HEK293 (cell line): Measurements from ENCODE around the gene LRRC32.

Source experiments
- GLIS2 ChIP-seq: fragments of 450-650 bp; formaldehyde crosslinking; IDR thresholded peaks from 2 replicates; pipeline ENCODE4 v1.5.1; 2016; ENCODE audit warnings: missing biosample characterization, missing genetic modification characterization
- TCF7L2 ChIP-seq: IDR thresholded peaks from 2 replicates; pipeline ENCODE4 v1.6.1; 2011; ENCODE audit warnings: low read depth, mild to moderate bottlenecking, inconsistent platforms, low read length, moderate library complexity, borderline replicate concordance
- ZNF121 ChIP-seq: fragments of 450-650 bp; formaldehyde crosslinking; IDR thresholded peaks from 2 replicates; pipeline ENCODE4 v1.5.1; 2016; ENCODE audit warnings: missing biosample characterization, missing genetic modification characterization
- ZNF202 ChIP-seq: fragments of 450-650 bp; formaldehyde crosslinking; IDR thresholded peaks from 2 replicates; pipeline ENCODE4 v1.5.1; 2016; ENCODE audit warnings: missing biosample characterization, missing genetic modification characterization, borderline replicate concordance
- ZNF24 ChIP-seq: fragments of 450-650 bp; formaldehyde crosslinking; IDR thresholded peaks from 2 replicates; pipeline ENCODE4 v1.5.1; 2016; ENCODE audit warnings: missing biosample characterization, missing genetic modification characterization
- TF ChIP-seq, protein P1 (sequence below): fragments of 450-650 bp; formaldehyde crosslinking; IDR thresholded peaks from 2 replicates; pipeline ENCODE4 v1.5.1; 2016; ENCODE audit warnings: missing biosample characterization, missing genetic modification characterization, borderline replicate concordance
- TF ChIP-seq, protein P2 (sequence below): fragments of 450-650 bp; formaldehyde crosslinking; IDR thresholded peaks from 2 replicates; pipeline ENCODE4 v1.5.1; 2016; ENCODE audit warnings: missing biosample characterization, missing genetic modification characterization
- TF ChIP-seq, protein P3 (sequence below): fragments of 450-650 bp; formaldehyde crosslinking; IDR thresholded peaks from 2 replicates; pipeline ENCODE4; 2016; ENCODE audit warnings: missing biosample characterization, missing genetic modification characterization

DNA sequence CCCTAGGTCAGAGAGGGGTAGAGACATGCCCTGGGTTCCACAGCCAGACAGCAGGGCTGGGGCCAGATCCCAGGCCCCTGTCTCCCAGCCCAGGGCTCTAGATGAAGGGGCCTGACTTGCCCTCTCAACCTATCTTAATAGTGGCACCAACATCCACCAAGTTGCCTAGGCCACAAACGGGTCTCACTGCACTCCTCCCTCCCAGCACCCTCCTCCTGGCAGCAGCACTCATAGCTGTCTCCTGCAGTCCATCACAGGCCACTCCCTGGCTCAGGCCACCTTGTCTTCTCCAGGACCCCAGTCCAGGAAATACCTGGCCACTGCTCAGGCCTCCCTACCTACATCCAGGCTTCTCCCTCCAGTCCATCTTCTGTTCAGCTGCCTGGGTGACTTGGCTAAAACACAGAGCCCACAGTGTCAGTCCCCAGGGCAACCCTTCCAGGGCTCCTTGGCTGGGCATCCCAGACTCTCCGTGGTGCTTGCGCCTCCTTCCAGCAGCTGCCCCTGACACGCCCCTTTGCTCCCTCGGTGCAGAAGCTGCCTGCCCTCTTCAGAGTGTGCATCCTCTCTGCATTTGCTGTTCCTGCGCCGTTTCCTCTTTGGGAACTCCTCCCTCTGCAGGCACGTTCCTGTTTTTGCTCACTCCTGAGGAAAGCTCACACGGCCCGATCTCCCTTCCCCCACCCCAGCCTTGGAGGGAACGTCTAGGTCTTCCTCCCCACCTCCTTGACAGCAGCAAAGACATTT is 40.5 kb downstream of the LRRC32 start:
- TF ChIP-seq GLIS2 (tag by site-specific recombination), result no peak
- TF ChIP-seq, protein P1, sequence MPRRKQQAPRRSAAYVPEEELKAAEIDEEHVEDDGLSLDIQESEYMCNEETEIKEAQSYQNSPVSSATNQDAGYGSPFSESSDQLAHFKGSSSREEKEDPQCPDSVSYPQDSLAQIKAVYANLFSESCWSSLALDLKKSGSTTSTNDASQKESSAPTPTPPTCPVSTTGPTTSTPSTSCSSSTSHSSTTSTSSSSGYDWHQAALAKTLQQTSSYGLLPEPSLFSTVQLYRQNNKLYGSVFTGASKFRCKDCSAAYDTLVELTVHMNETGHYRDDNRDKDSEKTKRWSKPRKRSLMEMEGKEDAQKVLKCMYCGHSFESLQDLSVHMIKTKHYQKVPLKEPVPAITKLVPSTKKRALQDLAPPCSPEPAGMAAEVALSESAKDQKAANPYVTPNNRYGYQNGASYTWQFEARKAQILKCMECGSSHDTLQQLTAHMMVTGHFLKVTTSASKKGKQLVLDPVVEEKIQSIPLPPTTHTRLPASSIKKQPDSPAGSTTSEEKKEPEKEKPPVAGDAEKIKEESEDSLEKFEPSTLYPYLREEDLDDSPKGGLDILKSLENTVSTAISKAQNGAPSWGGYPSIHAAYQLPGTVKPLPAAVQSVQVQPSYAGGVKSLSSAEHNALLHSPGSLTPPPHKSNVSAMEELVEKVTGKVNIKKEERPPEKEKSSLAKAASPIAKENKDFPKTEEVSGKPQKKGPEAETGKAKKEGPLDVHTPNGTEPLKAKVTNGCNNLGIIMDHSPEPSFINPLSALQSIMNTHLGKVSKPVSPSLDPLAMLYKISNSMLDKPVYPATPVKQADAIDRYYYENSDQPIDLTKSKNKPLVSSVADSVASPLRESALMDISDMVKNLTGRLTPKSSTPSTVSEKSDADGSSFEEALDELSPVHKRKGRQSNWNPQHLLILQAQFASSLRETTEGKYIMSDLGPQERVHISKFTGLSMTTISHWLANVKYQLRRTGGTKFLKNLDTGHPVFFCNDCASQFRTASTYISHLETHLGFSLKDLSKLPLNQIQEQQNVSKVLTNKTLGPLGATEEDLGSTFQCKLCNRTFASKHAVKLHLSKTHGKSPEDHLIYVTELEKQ (tag by site-specific recombination), result no peak
- TF ChIP-seq ZNF202, result no peak
- TF ChIP-seq, protein P2, sequence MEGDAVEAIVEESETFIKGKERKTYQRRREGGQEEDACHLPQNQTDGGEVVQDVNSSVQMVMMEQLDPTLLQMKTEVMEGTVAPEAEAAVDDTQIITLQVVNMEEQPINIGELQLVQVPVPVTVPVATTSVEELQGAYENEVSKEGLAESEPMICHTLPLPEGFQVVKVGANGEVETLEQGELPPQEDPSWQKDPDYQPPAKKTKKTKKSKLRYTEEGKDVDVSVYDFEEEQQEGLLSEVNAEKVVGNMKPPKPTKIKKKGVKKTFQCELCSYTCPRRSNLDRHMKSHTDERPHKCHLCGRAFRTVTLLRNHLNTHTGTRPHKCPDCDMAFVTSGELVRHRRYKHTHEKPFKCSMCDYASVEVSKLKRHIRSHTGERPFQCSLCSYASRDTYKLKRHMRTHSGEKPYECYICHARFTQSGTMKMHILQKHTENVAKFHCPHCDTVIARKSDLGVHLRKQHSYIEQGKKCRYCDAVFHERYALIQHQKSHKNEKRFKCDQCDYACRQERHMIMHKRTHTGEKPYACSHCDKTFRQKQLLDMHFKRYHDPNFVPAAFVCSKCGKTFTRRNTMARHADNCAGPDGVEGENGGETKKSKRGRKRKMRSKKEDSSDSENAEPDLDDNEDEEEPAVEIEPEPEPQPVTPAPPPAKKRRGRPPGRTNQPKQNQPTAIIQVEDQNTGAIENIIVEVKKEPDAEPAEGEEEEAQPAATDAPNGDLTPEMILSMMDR (tag by site-specific recombination), result no peak
- TF ChIP-seq, protein P3, sequence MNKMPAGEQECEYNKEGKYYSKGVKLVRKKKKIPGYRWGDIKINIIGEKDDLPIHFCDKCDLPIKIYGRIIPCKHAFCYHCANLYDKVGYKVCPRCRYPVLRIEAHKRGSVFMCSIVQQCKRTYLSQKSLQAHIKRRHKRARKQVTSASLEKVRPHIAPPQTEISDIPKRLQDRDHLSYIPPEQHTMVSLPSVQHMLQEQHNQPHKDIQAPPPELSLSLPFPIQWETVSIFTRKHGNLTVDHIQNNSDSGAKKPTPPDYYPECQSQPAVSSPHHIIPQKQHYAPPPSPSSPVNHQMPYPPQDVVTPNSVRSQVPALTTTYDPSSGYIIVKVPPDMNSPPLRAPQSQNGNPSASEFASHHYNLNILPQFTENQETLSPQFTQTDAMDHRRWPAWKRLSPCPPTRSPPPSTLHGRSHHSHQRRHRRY (tag by site-specific recombination), result no peak
- no peak for TF ChIP-seq ZNF121 (tag by site-specific recombination)
- TF ChIP-seq TCF7L2, result no peak
- no peak for TF ChIP-seq ZNF24 (tag by site-specific recombination)
